K562 (cell line): ENCODE results near the gene AKT1S1. TPM values are rescaled to one million over a fixed set of nuclear protein-coding genes. Genes with fewer than 3 reads are reported as not detected.

Experiments
- ATAC-seq: fragments of 200-7000 bp; cut with Tn5 transposase; 3 replicates; pipeline ENCODE4 v1.9.1; 2020; ENCODE audit warnings: moderate library complexity
- BruUV-seq: library from RNA; stranded (reverse); fragments of 400-500 nt; replicated peaks from 2 replicates; lab custom pipeline; 2021; lab: Mats Ljungman, UMichigan
- CTCF ChIA-PET: fragments of 300-600 bp; formaldehyde crosslinking; extraction: SDS; loops from one replicate; lab custom pipeline; 2021; ENCODE audit warnings: low intra/inter-chr PET ratio; lab: Yijun Ruan, JAX
- POLR2A ChIA-PET: fragments of 300-600, 350-650 bp; sonication (Branson Sonifier 250); formaldehyde crosslinking; extraction: SDS; loops from one replicate; lab custom pipeline; 2021; ENCODE audit warnings: antibody characterized with exemption, inconsistent platforms; lab: Yijun Ruan, JAX
- DNase-seq, 4 experiments: peaks; one replicate each; pipeline versions ENCODE4 v3.0.0 to v3.0.0-alpha.2; 2011 to 2018; ENCODE audit warnings: low spot score in 3 of 4, mixed read lengths in 3 of 4; ENCODE audit errors: extremely low read depth in 1 of 4
- FAIRE-seq: peaks from 2 replicates; lab custom pipeline; 2011; peaks lifted over from hg19 to GRCh38; lab: Jason Lieb, UNC
- H2AFZ ChIP-seq: 2 replicates; pipeline ENCODE4 v1.6.0; 2011; ENCODE audit warnings: low read depth, low read length, control low read depth, inconsistent platforms
- H3K27ac ChIP-seq: fragments of 200-600 bp; 3 replicates; pipeline ENCODE4 v1.8.0; 2011; ENCODE audit warnings: low read depth, mild to moderate bottlenecking, control low read depth, inconsistent platforms, low read length, moderate library complexity, mixed read lengths; ENCODE audit errors: extremely low read depth
- H3K27me3 ChIP-seq, 2 experiments: fragments of 300-600 bp in 1 of 2; 2 replicates in 1 of 2; 3 replicates in 1 of 2; pipeline versions ENCODE4 v1.6.0 to v1.8.0; 2011; ENCODE audit warnings: inconsistent platforms in 2 of 2, low read length in 2 of 2, mild to moderate bottlenecking in 1 of 2, mixed read lengths in 1 of 2, moderate library complexity in 1 of 2; ENCODE audit not compliant: control insufficient read depth in 2 of 2, insufficient read depth in 2 of 2
- H3K36me3 ChIP-seq: fragments of 300-600 bp; 3 replicates; pipeline ENCODE4 v1.8.0; 2011; ENCODE audit warnings: mild to moderate bottlenecking, low read length, inconsistent platforms; ENCODE audit not compliant: control insufficient read depth, insufficient read depth
- H3K4me1 ChIP-seq, 2 experiments: fragments of 200-600 bp in 1 of 2; replicated peaks in 1 of 2; 2 replicates in 1 of 2; 3 replicates in 1 of 2; pipeline versions ENCODE4 v1.5.1 to v1.8.0; 2011; ENCODE audit warnings: inconsistent platforms in 2 of 2, low read length in 2 of 2, mild to moderate bottlenecking in 1 of 2, mixed read lengths in 1 of 2, moderate library complexity in 1 of 2; ENCODE audit not compliant: control insufficient read depth in 2 of 2, insufficient read depth in 2 of 2
- H3K4me2 ChIP-seq: 2 replicates; pipeline ENCODE4 v1.6.1; 2011; ENCODE audit warnings: low read length, control low read depth, inconsistent platforms, mixed read lengths; ENCODE audit not compliant: insufficient read depth
- H3K4me3 ChIP-seq: fragments of 200-600 bp; sonication (generic), shearing (Covaris generic); 2 replicates; pipeline ENCODE4 v1.5.1; 2016; ENCODE audit warnings: control low read depth, inconsistent platforms
- H3K79me2 ChIP-seq: fragments of 200-600 bp; 3 replicates; pipeline ENCODE4 v1.8.0; 2011; ENCODE audit warnings: low read length, inconsistent platforms; ENCODE audit not compliant: control insufficient read depth, insufficient read depth
- H3K9ac ChIP-seq, 2 experiments: 2 replicates each; pipeline versions ENCODE4 v1.6.0 to v1.6.1; 2011; ENCODE audit warnings: low read depth in 2 of 2, low read length in 2 of 2, control low read depth in 1 of 2, inconsistent platforms in 1 of 2, mild to moderate bottlenecking in 1 of 2, mixed read lengths in 1 of 2; ENCODE audit not compliant: insufficient read depth in 1 of 2
- H3K9me1 ChIP-seq: one replicate; pipeline ENCODE4 v1.6.0; 2011; ENCODE audit warnings: inconsistent platforms, mild to moderate bottlenecking, low read length, moderate library complexity; ENCODE audit not compliant: control insufficient read depth, insufficient read depth
- H3K9me3 ChIP-seq: replicated peaks from 2 replicates; pipeline ENCODE4 v1.5.1; 2011; ENCODE audit warnings: low read depth, low read length, inconsistent platforms; ENCODE audit not compliant: control insufficient read depth, insufficient read depth
- H4K20me1 ChIP-seq: replicated peaks from 2 replicates; pipeline ENCODE4 v1.6.1; 2011; ENCODE audit warnings: low read length, inconsistent platforms, mixed read lengths; ENCODE audit not compliant: control insufficient read depth, insufficient read depth
- BACH1 ChIP-seq: fragments of 200-800 bp; sonication (Bioruptor generic); IDR thresholded peaks from 2 replicates; pipeline ENCODE4 v1.6.1; 2016; ENCODE audit warnings: missing genetic modification characterization, missing compliant biosample characterization
- EZH2 ChIP-seq: IDR thresholded peaks from 2 replicates; pipeline ENCODE4 v1.6.1; 2012; ENCODE audit warnings: low read depth, mild to moderate bottlenecking, inconsistent platforms, low read length, borderline replicate concordance
- FIP1L1 ChIP-seq: fragments of 200-400 bp; formaldehyde crosslinking; IDR thresholded peaks from 2 replicates; pipeline ENCODE4 v1.6.1; 2018; ENCODE audit warnings: mild to moderate bottlenecking, low read depth, low read length; ENCODE audit not compliant: poor library complexity, severe bottlenecking
- HDAC1 ChIP-seq, 2 experiments: fragments of 450-650 bp; IDR thresholded peaks; 2 replicates each; pipeline ENCODE4 v1.6.1; 2016 to 2017; ENCODE audit warnings: inconsistent platforms in 1 of 2, mild to moderate bottlenecking in 1 of 2, moderate library complexity in 1 of 2
- MCM3 ChIP-seq: fragments of 450-650 bp; IDR thresholded peaks from 2 replicates; pipeline ENCODE4 v1.6.1; 2016
- NCOA1 ChIP-seq: fragments of 450-650 bp; IDR thresholded peaks from 2 replicates; pipeline ENCODE4 v1.6.1; 2016; ENCODE audit warnings: low read depth
- POLR2A ChIP-seq: fragments of 450-650 bp; conservative IDR thresholded peaks from 2 replicates; pipeline ENCODE4 v1.6.1; 2016
- RFX7 ChIP-seq: fragments of 250-450 bp; sonication (Bioruptor Pico); IDR thresholded peaks from 2 replicates; pipeline ENCODE4 v1.5.1; 2021; ENCODE audit warnings: mild to moderate bottlenecking
- SAP30 ChIP-seq: fragments of 200-600 bp; sonication (generic); IDR thresholded peaks from 2 replicates; pipeline ENCODE4 v1.6.1; 2012; ENCODE audit warnings: borderline replicate concordance, low read depth, mild to moderate bottlenecking, moderate library complexity, low read length, control low read depth, inconsistent platforms; ENCODE audit not compliant: insufficient read depth, poor library complexity, severe bottlenecking
- ZBTB1 ChIP-seq: sonication (generic); formaldehyde crosslinking; IDR thresholded peaks from 2 replicates; pipeline ENCODE4 v1.8.1; 2023; ENCODE audit warnings: missing genetic modification reagents, low read depth, mild to moderate bottlenecking, borderline replicate concordance
- ZNF197 ChIP-seq: fragments of 200-800 bp; sonication (Bioruptor generic); IDR thresholded peaks from 2 replicates; pipeline ENCODE4 v1.6.1; 2016; ENCODE audit warnings: low read depth, missing genetic modification characterization, missing compliant biosample characterization
- ZNF408 ChIP-seq: fragments of 250-450 bp; sonication (Bioruptor Pico); IDR thresholded peaks from 2 replicates; pipeline ENCODE4 v1.4.0; 2020; ENCODE audit warnings: low read depth, mild to moderate bottlenecking, moderate library complexity
- ZNF511 ChIP-seq: sonication (generic); formaldehyde crosslinking; IDR thresholded peaks from 2 replicates; pipeline ENCODE4 v1.8.0; 2022; ENCODE audit warnings: mild to moderate bottlenecking, missing genetic modification reagents
- ZNF668 ChIP-seq: fragments of 250-450 bp; sonication (Bioruptor Pico); IDR thresholded peaks from 2 replicates; pipeline ENCODE4 v1.8.0; 2022; ENCODE audit warnings: mild to moderate bottlenecking, inconsistent platforms
- ZNF764 ChIP-seq: fragments of 250-450 bp; sonication (Bioruptor Pico); IDR thresholded peaks from 2 replicates; pipeline ENCODE4 v1.4.0; 2020; ENCODE audit warnings: low read depth, mild to moderate bottlenecking, moderate library complexity
- WGBS: fragments of 100-300 bp; shearing (Covaris generic); methylation state at CpG from one replicate; pipeline ENCODE4 v1.1.6; 2016; ENCODE audit warnings: low coverage, mixed read lengths; ENCODE audit not compliant: insufficient coverage; ENCODE audit errors: missing lambda C conversion rate; 5-methylcytosine and 5-hydroxymethylcytosine counted together
- in situ Hi-C: fragments of 300-500 bp; cut with MboI; formaldehyde crosslinking; loops from 4 replicates; pipeline ENCODE4 v1.15.0; 2018; ENCODE audit warnings: inconsistent platforms, mixed read lengths
- intact Hi-C: fragments of 100-400 bp; cut with micrococcal nuclease; formaldehyde crosslinking; loops from 2 replicates; pipeline ENCODE4 v1.14.2; 2022
- polyA plus RNA-seq, 8 experiments: library from polyadenylated mRNA; depleted of rRNA in 4 of 8; stranded (reverse) in 5 of 8; unstranded in 3 of 8; fragments of >200 nt; fragmentation: Nextera tagmentation in 2 of 8; fragmentation: Illumina TruSeq in 1 of 8; extraction: Ambion mirVana in 2 of 8; extraction: Trizol in 1 of 8; gene quantifications; 2 replicates each; pipeline versions ENCODE4 v1.2.1 to v1.2.3, GENCODE V29; 2011 to 2014; ENCODE audit warnings: inconsistent platforms in 1 of 8, missing spikeins in 1 of 8
- total RNA-seq, 7 experiments: library from RNA; depleted of rRNA in 6 of 7; stranded (reverse); fragments of >200 nt in 6 of 7; fragmentation: Illumina TruSeq in 2 of 7; extraction: Trizol in 2 of 7; gene quantifications; 2 replicates each; pipeline versions ENCODE4 v1.2.1 to v1.2.3, GENCODE V29; 2011 to 2021; ENCODE audit warnings: low replicate concordance in 1 of 7
- TF ChIP-seq, protein P1 (sequence below): fragments of 250-450 bp; sonication (Bioruptor Pico); IDR thresholded peaks from 2 replicates; pipeline ENCODE4 v1.5.0; 2020; ENCODE audit warnings: mild to moderate bottlenecking
- TF ChIP-seq, protein P2 (sequence below): fragments of 250-450 bp; sonication (Bioruptor Pico); IDR thresholded peaks from 2 replicates; pipeline ENCODE4 v1.6.1; 2021; ENCODE audit warnings: mild to moderate bottlenecking

Gene AKT1S1
- total and polyA plus RNA-seq, 9 of the 15 experiments (the other 6 are each of a cell fraction or from before 2014, with no cell fraction given): 1.2 to 50.3 (median 17.1) TPM

- no TSS peak for BruUV-seq
- Histone ChIP-seq H3K4me3 (peak overlapping the region; percentile 47), H3K27ac (peak overlapping the region; percentile 89), H3K36me3 (no peaks in the 10 kb centered on the region), H2AFZ (peak overlapping the region; percentile 100), H3K79me2 (no peaks in the 10 kb centered on the region), H3K4me2 (peak overlapping the region; percentile 92), H3K9me1 (peaks cover 3% of the 10 kb centered on the region), H4K20me1 (no peaks in the 10 kb centered on the region), H3K9ac (peak overlapping the region; percentile 74 to 90), H3K27me3 (peaks cover 2 to 11% of the 10 kb centered on the region in 2 experiments; a peak in 3 of 5 replicates), H3K4me1 (peaks cover 12 to 56% of the 10 kb centered on the region in 2 experiments), H3K9me3 (no peaks in the 10 kb centered on the region)
- ChIA-PET CTCF (no interaction called here), POLR2A (interaction anchor here (0.6 to 1.6 kb wide), 14 partner anchors 11 to 1567 kb away, joined by 3 to 11 read pairs (median 4); partner anchors contain the start of genes ATF5, NUP62 and PTOV1)
- peak; percentile 86 to 94 (median 94) for DNase-seq
- ATAC-seq: peak; percentile 92
- under 1% methylated on average over 34 of the region's 69 CpGs for WGBS
- in situ Hi-C loops: loop anchor here (5.0 kb wide), 1 partner anchor 92 kb away; no protein-coding TSS in a partner anchor
- intact Hi-C loops: no loop called here
- FAIRE-seq: peak; percentile 15
- TF ChIP-seq BACH1 (tag) (no peak), ZNF511 (CRISPR knock-in tag) (peak; percentile 7; the same call in 1 of the 2 replicates), ZNF668 (CRISPR knock-in tag) (no peak), ZNF408 (CRISPR knock-in tag) (no peak), SAP30 (peak; percentile 90), NCOA1 (no peak), ZBTB1 (CRISPR knock-in tag) (peak; percentile 83), RFX7 (CRISPR knock-in tag) (no peak), ZNF764 (peak; percentile 51; the same call in 1 of the 2 replicates), MCM3 (no peak), ZNF197 (CRISPR knock-in tag) (no peak), FIP1L1 (no peak), HDAC1 (IDR thresholded peaks at IDR 0.05) (peak in 1 of 2 experiments; percentile 65; a peak in 1 of 4 replicates), POLR2A (no peak), EZH2 (no peak)
- TF ChIP-seq, protein P1, sequence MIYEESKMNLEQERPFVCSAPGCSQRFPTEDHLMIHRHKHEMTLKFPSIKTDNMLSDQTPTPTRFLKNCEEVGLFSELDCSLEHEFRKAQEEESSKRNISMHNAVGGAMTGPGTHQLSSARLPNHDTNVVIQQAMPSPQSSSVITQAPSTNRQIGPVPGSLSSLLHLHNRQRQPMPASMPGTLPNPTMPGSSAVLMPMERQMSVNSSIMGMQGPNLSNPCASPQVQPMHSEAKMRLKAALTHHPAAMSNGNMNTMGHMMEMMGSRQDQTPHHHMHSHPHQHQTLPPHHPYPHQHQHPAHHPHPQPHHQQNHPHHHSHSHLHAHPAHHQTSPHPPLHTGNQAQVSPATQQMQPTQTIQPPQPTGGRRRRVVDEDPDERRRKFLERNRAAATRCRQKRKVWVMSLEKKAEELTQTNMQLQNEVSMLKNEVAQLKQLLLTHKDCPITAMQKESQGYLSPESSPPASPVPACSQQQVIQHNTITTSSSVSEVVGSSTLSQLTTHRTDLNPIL: no peak
- TF ChIP-seq, protein P2, sequence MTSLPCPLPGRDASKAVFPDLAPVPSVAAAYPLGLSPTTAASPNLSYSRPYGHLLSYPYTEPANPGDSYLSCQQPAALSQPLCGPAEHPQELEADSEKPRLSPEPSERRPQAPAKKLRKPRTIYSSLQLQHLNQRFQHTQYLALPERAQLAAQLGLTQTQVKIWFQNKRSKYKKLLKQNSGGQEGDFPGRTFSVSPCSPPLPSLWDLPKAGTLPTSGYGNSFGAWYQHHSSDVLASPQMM (CRISPR knock-in tag): no peak
These were observed 13.5 kb upstream of the AKT1S1 start for GRCh38 chr19:49890349-49891311.
